HG03442 (cell line): ENCODE data around the gene CRYAA.
"Not testable (repeated sequence)": the region's sequence is repeated elsewhere in the genome, so short reads cannot be mapped to it uniquely, and the experiment has no call there.

ENCODE experiments used
- ATAC-seq: cut with Tn5 transposase; IDR thresholded peaks from one replicate; pipeline ENCODE4 v1.9.1; 2021; ENCODE audit warnings: mild to moderate bottlenecking, moderate library complexity; ENCODE audit not compliant: unreplicated experiment

The CRYAA gene

GRCh38 chr21:43168708-43169107 lies at the start of gene CRYAA:
Gene CRYAA (plus strand): TSS chr21:43169008. CDS start chr21:43169100, 92 bp downstream.
- ATAC-seq, result not testable (repeated sequence)

GRCh38 chr21:43130094-43130493 lies 38.7 kb upstream of the CRYAA start:
- not testable (repeated sequence) for ATAC-seq

- ATAC-seq, result not testable (repeated sequence)
Measured at GRCh38 chr21:43134520-43134919, 34.3 kb upstream of the CRYAA start.

GRCh38 chr21:43138944-43139343 lies 29.9 kb upstream of the CRYAA start:
- not testable (repeated sequence) for ATAC-seq

- ATAC-seq, result not testable (repeated sequence)
Measured at GRCh38 chr21:43141407-43141806, 27.4 kb upstream of the CRYAA start.

- ATAC-seq, result not testable (repeated sequence)
Measured at GRCh38 chr21:43146637-43147036, 22.2 kb upstream of the CRYAA start.

GRCh38 chr21:43147999-43148398 lies 20.8 kb upstream of the CRYAA start:
- ATAC-seq, result not testable (repeated sequence)

- ATAC-seq, result not testable (repeated sequence)
Measured at GRCh38 chr21:43149344-43149743, 19.5 kb upstream of the CRYAA start.

GRCh38 chr21:43153601-43154000 lies 15.2 kb upstream of the CRYAA start:
- not testable (repeated sequence) for ATAC-seq

- not testable (repeated sequence) for ATAC-seq
Measured at GRCh38 chr21:43159279-43160175, 9.3 kb upstream of the CRYAA start.

- not testable (repeated sequence) for ATAC-seq
Measured at GRCh38 chr21:43161826-43162707, 6.7 kb upstream of the CRYAA start.

- ATAC-seq, result not testable (repeated sequence)
Measured at GRCh38 chr21:43162708-43163205, 6.1 kb upstream of the CRYAA start.

GRCh38 chr21:43164823-43165222 lies 4.0 kb upstream of the CRYAA start:
- not testable (repeated sequence) for ATAC-seq

GRCh38 chr21:43165734-43166133 lies 3.1 kb upstream of the CRYAA start:
- ATAC-seq, result not testable (repeated sequence)

- ATAC-seq, result not testable (repeated sequence)
Measured at GRCh38 chr21:43169230-43169886, 550 bp downstream of the CRYAA start.

- not testable (repeated sequence) for ATAC-seq
Measured at GRCh38 chr21:43169891-43170290, 1.1 kb downstream of the CRYAA start.

- ATAC-seq, result not testable (repeated sequence)
Measured at GRCh38 chr21:43172812-43173211, 4.0 kb downstream of the CRYAA start.

- ATAC-seq, result not testable (repeated sequence)
Measured at GRCh38 chr21:43173438-43173837, 4.6 kb downstream of the CRYAA start.

- not testable (repeated sequence) for ATAC-seq
Measured at GRCh38 chr21:43173930-43174329, 5.1 kb downstream of the CRYAA start.

GRCh38 chr21:43174998-43175397 lies 6.2 kb downstream of the CRYAA start:
- not testable (repeated sequence) for ATAC-seq
